HG03442 (cell line): ENCODE measurements around the gene CUX1.

Experiments
- ATAC-seq: cut with Tn5 transposase; IDR thresholded peaks from one replicate; pipeline ENCODE4 v1.9.1; 2021; ENCODE audit warnings: mild to moderate bottlenecking, moderate library complexity; ENCODE audit not compliant: unreplicated experiment

The CUX1 gene

DNA sequence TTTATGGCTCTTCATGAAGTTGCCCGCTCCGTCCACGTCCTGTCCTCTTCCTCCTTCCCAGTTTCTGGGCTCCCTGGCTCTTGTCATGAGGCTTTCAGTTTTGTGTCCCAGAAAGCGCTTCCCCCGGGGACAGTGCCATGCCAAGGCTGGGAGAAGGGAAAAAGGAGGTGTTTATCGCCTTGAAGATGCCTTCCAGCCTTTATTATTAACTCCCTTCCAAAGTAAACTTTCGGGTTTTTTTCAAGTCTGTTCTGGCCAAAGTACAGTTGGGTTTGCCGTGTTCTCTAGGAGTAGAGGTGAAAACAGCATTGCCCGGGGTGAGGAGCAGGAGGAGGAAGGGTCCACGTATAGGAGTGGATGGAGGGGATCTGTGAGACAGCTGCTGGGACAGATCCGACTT lies 117.2 kb downstream of the CUX1 start:
- ATAC-seq, result no peak

DNA sequence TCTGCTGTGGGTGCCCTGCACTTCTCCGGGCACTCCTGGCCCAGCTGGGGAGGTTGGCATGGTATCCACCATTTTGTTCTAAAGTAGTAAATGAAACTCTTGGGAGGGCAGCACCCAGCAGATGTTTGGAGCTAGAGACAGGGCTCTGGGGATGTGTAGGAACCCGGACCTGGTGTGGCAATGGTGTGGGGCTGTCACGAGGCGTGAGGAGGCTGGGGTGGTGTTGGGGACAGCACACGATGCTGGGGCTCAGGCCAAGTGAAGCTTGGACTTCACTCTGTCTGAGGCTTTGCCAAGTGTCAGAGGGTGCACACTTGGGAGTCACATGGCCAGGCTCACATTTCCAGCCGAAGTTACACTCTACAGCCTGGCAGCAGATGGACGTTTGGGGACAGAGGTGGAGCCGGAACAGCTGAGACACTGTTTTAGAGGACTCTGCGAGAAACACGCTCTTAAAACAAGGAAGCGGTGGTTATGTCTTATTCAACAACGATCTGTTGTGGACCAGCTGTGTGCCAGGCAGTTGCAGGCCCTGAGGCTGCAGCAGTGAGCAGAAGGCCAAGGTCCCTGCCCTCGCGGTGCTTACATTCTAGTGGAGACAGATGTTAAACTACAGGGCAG lies 118.2 kb downstream of the CUX1 start:
- no peak for ATAC-seq

DNA sequence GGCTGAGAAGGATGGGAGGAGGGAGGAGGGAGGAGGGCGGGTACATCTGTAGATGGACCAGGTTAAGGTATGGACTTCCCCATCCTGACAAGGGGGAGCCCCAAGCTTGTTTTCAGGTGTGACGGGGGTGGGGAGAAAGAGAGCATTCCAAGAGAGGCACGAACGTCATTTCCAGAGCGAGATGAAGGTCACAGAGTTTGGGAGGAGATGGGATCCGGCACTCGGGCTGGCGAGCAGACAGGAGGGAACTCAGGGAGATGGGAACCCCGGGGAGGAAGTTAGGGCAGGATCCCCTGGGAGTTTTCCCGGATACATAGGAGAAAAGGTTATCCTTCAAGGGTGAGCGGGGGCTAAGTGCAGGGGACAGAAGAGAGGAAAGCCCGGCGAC lies 118.8 kb downstream of the CUX1 start:
- ATAC-seq, result no peak

DNA sequence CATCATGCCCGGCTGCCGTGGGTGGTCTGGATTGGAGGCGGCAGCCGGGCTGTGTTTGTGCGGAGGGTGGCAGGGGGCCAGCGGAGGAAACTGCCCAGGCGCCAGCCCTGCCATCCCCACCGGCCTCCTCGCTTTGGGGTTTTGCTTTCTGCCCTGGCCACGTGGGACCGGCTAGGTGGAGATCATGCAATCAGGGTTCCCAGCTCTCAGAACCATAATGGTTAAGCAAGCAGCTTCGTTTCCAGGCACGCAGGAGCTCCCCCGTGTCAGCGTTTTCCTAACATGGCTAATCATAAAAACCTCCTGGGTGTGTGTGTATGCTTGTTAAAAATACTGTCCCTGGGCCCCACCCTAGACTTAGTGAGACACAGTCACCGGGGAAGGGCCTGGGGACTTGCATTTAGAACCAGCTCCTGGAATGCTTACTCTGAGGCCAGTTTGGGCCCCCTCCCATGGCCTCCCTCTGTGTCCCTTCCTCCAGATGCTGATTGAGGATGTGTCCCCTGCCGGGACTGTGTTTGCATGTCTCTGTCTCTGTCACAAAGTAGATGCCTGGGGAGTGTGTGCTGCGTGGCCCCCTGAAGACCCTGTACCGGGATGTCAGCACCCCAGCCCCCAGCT lies 119.3 kb downstream of the CUX1 start:
- ATAC-seq, result no peak

DNA sequence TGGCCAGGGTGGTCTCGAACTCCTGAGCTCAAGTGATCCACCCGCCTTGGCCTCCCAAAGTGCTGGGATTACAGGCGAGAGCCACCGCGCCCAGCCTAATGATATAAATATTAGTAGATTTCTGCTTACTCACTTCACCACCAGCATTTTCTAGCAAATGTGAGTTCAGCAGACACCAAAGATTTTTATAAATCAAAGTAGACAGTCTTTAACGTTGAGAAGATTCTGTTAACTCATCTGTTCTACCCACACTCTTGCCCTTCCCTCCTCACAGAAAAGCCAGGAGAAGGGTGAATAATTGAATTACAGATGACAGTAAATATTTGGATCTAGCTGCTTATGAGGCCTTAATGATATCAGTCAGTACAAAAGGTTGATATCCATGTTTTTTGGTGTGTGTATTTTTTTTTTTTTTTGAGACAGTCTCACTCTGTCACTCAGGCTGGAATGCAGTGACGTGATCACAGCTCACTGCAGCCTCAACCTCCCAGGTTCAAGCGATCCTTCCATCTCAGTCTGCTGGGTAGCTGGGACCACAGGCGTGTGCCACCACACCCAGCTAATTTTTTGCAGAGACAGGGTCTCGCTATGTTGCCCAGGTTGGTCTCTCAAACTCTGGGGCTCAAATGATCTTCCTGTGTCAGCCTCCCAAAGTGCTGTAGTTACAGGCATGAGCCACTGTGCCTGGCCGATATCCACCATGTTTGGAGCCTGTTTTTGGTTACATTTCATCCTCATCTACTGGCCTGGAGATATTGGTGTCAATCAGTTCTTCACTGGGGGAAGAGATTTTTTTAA lies 120.5 kb downstream of the CUX1 start:
- ATAC-seq, result no peak

DNA sequence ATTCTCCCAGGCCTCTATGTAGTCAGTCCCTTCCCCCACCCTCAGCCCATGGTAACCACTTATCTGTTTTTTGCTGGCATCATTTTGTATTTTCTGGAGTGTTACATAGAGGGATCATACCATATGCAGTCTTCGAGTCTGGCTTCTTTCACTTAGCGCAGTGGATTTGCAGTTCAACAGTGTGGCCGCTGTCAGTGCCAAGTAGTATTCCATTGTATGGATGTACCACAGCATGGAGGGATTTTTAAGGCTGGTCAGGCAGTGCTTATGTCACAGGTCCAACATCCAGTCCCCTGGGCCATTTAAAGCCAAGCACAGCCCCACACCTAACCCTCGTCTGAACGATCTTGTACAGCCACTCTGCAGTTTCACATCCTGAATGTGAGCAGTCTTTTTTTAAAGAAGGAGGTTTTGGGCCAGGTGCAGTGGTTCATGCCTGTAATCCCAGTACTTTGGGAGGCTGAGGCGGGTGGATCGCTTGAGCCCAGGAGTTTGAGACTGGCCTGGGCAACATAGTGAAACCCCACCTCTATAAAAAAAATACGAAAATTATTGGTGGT lies 121.8 kb downstream of the CUX1 start:
- no peak for ATAC-seq

DNA sequence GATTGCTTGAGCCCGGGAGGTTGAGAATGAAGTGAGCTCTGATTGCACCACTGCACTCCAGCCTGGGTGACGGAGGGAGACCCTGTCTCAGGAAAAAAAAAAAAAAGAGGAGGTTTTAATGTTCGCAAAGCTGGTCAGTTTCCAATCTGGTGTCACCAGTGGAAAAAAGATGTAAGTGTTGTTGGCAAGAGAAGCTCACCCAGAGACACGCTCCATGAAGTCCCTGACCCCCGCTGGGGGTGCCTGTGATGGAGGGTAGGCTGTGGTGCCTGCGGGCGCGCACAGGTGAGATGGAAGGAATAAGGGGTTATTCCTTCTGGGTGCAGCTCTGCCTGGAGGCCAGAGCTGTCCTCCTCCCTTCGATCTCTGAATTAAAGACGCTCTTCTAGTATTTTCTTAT lies 122.7 kb downstream of the CUX1 start:
- ATAC-seq, result no peak

DNA sequence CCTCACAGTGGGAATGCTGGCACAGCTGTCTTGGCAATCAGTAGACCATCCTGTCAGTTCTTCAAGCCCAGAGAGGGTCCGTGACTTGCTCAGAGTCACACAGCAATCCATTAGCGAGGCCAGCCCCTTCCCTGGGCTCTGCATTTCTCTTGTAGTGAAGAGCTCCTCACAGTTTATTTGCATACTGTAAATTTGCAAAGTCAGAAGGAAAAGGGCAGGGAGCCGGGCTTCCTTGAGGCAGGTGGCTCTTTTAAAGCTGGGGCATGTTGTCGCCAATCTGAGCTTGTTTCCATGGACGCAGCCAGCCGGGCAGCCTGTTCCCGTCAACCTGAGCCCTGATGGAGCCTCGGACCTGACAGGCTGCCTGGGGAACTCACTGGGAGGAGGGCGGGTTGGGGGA lies 123.4 kb downstream of the CUX1 start:
- ATAC-seq, result no peak

DNA sequence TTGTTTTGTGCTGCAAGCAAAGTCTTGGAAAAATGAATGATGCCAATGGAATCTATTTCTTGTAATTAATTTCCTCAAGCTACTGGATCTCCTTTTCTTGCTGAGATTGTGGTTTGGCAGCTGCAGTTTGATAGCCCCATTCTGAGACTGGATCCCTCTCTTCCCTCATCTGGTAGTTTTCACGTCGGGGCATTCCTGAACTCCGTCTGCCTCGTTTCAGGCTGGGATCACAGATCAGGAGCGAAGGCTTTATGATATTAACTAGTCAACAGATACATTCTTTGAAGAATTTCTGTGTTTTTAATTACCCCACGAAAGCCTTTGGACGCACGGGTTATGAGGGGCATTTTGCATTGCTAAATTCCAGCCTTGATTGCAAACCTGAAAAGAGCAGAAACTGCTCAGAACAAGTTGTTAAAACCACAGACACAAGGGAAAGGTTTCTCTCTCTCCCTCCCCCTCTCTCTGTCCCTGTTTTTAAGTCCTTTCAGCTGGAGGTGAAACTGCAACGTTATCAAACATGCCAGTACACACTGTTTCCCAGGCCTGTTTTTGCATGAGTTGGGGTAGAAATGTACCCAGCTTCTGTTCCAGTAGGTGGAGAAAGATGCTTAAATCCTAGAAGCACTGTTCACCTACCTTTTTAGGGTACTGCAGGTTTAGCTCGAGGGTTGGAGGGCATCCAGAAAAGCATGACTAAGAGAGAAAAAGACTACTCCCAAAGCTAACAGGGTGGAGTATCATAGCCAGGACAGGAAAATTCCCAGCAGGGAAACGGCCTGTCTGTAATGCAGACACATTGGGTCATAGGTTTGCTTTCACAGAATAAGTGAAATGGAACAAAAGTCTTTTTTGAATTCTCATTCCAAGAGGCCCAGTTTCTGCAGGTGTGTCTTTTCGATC lies 124.3 kb downstream of the CUX1 start:
- no peak for ATAC-seq

DNA sequence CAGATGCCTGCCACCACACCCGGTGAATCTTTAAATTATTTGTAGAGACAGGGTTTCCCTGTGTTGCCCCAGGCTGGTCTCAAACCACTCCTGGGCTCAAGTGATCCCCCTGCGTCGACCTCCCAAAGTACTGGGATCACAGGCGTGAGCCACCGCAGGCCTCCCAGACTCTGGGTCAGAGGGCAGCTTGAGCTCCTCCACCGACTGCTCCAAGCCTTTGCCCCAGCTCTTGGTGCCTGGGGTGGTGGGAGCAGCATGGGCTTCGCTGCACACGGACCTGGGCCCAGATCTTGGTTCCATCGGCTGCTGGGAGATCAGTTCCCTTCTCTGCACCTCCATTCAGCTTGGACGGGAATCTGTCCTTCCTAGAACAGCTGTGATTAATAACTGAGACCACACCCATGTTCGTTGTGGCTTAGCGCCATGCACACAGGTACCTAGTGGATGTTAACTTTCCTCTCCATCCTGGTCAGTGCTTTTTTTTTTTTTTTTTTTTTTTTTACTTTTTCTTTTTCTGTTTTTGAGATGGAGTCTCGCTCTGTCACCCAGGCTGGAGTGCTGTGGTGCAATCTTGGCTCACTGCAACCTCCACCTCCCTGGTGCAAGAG lies 125.3 kb downstream of the CUX1 start:
- no peak for ATAC-seq

DNA sequence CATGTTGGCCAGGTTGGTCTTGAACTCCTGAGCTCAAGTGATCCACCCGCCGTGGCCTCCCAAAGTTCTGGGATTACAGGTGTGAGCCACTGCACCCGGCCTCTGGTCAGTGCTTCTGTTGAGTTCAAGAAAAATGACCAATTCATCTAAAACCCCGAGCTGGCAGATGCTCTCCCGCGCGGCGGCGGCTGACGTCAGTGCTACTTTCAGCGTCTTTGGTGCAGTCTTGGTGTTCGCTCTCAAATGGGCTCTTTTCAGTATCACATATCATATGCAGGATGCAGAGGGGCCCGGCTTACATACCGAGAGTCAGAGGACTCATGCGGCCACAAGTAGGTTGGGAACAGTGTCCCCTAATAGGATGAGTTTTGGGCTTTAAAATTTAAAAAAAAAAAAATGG lies 125.9 kb downstream of the CUX1 start:
- no peak for ATAC-seq

DNA sequence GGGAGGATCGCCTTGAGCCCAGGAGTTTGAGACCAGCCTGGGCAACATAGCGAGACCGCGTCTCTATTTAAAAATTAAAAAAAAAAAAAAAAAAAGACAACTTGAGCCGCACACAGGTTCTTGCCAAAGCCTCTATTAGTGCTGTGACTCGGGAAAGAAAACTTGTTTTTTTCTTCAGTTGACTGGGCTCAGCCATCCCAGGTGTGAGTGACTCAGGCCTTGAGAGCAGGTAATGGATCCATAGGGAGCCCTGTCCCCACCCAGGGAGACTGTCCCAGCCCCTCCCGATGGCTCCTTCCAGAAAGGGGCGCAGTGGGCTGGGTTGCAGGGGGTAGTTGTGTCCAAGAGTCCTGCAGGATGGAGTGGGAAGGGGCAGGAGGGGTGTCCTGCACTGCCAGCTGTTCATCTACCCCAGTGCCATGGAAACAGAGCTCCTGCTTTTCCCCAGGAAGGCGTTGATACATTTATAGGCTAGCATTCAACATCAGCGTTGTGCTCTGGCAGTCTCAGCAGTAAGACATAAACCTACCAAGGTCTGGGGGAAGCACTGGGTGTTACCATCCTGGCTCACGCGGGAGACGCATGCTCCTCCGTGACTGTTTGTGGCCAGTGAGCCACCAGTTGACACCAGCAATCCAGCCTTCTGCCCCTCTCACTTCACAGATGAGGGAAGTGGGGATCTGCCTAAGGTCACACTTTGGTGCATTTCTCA lies 126.6 kb downstream of the CUX1 start:
- no peak for ATAC-seq

DNA sequence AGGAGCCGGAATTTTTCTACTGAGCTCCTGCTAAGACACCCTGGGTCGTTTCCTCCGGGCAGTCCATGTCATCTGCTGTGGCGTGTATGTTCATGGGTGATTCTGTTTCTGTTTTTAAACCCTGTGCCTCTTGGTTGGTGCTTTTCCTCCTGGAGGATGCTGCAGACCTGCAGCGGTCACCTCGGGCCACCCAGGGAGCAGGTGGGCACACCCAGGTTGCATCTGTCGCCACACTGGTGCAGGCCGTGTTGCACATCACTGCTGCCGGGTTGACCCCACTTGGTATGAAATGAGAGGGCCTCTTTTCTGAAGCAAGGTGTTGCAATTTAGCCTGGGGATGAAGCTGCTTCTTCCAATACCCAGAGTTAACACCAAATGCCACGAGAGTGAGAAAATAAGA lies 127.2 kb downstream of the CUX1 start:
- no peak for ATAC-seq

DNA sequence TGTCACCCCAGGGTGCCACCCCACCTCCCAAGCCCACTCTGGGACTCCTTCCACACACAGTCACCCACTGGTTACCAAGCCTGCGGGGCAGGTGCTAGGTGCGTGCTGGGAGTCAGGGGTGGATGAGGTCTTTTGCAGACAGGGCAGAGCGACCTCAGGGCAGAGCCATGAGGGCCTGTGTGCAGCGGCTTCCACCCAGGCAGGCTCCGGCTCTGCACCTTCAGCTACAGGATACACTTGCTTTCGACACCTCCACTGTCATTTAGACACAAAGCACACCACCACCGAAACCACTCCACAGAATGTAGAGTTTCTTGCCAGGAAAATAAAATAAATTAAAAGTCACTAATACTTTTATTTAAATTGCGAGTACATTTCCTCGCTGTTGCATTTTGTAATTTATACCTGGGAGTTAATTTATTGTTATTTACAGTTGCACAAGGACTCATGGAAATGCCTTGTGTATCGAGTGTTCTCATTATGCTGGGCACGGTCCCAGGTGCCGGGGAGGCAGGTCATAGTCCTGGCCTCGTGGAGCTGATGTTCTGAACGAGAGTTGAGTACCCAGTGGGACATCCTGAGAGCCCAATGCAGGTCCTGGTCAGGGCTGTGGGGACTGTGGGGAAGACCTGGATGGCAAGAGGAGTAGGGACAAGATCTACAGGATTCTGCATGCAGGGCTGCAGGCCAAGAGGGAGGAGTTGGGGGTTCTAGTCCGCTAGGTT lies 127.8 kb downstream of the CUX1 start:
- ATAC-seq, result no peak

DNA sequence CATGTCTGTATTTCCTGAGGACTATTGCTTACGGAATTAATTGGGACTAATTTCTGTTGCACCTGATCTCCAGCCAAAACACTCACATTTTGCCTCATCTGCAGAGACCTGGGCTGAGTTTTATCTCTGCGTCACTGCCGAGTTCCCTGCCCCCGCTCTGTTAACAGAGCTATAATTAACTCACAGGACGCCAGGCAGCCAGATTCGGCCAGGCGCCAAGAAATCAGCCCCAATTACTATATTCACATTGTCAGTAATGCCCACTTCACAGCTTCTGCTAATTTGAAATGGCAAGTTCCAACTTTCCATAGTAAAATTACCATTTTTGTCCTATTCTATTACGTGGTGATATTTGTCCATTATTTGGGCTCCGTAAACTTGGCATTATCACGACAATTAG lies 130.5 kb downstream of the CUX1 start:
- no peak for ATAC-seq

DNA sequence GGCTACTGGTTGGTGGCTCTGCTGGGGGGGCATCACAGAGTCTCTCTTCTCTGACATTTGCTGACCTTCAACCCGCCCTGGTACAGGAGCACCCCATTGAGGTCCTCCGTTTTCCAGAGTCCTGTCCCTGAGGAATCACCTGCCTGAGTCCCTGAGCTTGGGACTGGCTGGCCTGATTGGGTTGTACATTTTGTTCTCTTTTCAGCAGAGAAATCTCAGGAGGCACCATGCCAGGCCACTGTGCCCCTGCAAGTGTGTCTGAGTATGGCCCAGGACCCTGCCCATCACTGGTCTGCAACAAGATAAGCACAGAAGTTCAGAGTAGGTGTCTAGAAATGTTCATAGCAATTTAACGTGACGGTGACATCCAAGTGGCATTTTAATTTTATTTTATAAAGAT lies 131.2 kb downstream of the CUX1 start:
- no peak for ATAC-seq

DNA sequence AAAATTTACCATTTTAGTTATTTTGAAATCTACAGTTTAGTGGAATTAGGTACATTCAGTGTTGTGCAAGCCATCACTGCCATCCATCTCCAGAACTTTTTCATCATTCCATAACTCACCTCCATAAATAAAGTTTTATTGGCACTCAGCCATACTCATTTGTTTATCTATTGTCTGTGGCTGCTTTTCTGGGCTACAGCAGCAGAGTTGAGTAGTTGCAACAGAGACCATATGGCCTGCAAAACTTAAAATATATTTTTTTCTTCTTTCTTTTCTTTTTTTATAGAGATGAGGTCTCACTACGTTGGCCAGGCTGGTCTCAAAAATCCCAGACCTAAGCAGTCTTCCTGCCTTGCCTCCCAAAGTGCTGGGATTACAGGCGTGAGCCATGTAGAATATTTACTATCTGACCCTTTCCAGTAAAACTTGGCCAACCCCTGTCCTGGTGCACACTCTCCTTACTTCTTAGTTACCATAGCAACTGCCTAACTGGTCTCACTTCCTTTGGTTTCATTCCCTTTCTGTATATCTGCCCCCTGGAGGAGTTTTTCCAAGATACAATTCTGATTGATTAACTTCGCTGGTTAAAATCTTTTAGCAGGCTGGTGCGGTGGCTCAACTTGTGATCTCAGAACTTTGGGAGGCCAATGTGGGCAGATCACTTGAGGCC lies 133.2 kb downstream of the CUX1 start:
- ATAC-seq, result no peak

DNA sequence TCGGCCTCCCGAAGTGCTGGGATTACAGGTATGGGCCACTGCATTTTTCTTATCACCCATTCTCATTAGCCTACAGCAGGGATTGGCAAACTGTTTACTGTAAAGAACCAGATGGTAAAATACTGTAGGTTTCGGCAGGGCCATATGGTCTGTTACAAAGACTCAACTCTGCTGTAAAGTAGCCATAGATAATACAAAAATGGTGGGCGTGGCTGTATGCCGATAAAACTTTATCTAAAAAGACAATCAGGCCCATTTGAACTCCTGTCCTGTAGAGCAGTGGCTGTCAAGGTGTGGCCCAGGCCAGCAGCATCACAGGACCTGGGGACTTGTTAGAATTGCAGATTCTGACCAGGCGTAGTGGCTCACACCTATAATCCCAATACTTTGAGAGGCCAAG lies 134.3 kb downstream of the CUX1 start:
- ATAC-seq, result no peak
